IMR-90 (cell line): Measurements from ENCODE around the gene FHAD1. TPM values are rescaled to one million over a fixed set of nuclear protein-coding genes. Genes with fewer than 3 reads are reported as not detected.

Experiments
- ATAC-seq: fragments of 200-7000 bp; cut with Tn5 transposase; 2 replicates; pipeline ENCODE4 v1.9.1; 2020; ENCODE audit warnings: low read depth, mild to moderate bottlenecking, moderate library complexity
- BruUV-seq: library from RNA; stranded (reverse); fragments of 400-500 nt; replicated peaks from 2 replicates; lab custom pipeline; 2021; lab: Mats Ljungman, UMichigan
- CTCF ChIA-PET: fragments of 300-600 bp; formaldehyde crosslinking; extraction: SDS; loops from one replicate; lab custom pipeline; 2021; ENCODE audit warnings: antibody characterized with exemption; lab: Yijun Ruan, JAX
- POLR2A ChIA-PET: fragments of 300-600 bp; sonication (Branson Sonifier 250); formaldehyde crosslinking; loops from one replicate; lab custom pipeline; 2022; ENCODE audit warnings: antibody characterized with exemption; ENCODE audit not compliant: unreplicated experiment; lab: Charles Lee
- DNase-seq: peaks from one replicate; pipeline ENCODE4 v3.0.0; 2013
- H2AFZ ChIP-seq: replicated peaks from 2 replicates; pipeline ENCODE3; 2013; ENCODE audit warnings: low read length, mild to moderate bottlenecking; ENCODE audit not compliant: poor library complexity
- H2AK5ac ChIP-seq: 2 replicates; pipeline ENCODE4 v1.6.1; 2013; ENCODE audit warnings: low read depth, low read length, inconsistent platforms
- H2AK9ac ChIP-seq: replicated peaks from 2 replicates; pipeline ENCODE3; 2013; ENCODE audit warnings: mild to moderate bottlenecking, low read depth, low read length, moderate library complexity; ENCODE audit not compliant: poor library complexity
- H2BK120ac ChIP-seq: 2 replicates; pipeline ENCODE4 v1.6.1; 2013; ENCODE audit warnings: low read depth, low read length, inconsistent platforms
- H2BK15ac ChIP-seq: 3 replicates; pipeline ENCODE4 v1.6.1; 2013; ENCODE audit warnings: low read depth, low read length, inconsistent platforms
- H2BK20ac ChIP-seq: 2 replicates; pipeline ENCODE4 v1.6.1; 2013; ENCODE audit warnings: low read depth, mild to moderate bottlenecking, inconsistent platforms, low read length, moderate library complexity
- H2BK5ac ChIP-seq: 2 replicates; pipeline ENCODE4 v1.6.1; 2013; ENCODE audit warnings: mild to moderate bottlenecking, low read depth, low read length, inconsistent platforms; ENCODE audit not compliant: poor library complexity, severe bottlenecking
- H3K14ac ChIP-seq: replicated peaks from 2 replicates; pipeline ENCODE4 v1.6.1; 2013; ENCODE audit warnings: low read depth, low read length, inconsistent platforms
- H3K18ac ChIP-seq: 2 replicates; pipeline ENCODE4 v1.6.1; 2013; ENCODE audit warnings: low read depth, low read length, control low read depth
- H3K23ac ChIP-seq: 2 replicates; pipeline ENCODE4 v1.6.1; 2013; ENCODE audit warnings: low read depth, low read length, inconsistent platforms
- H3K27ac ChIP-seq: 2 replicates; pipeline ENCODE4 v1.5.1; 2013; ENCODE audit warnings: mild to moderate bottlenecking, control low read depth, low read length; ENCODE audit not compliant: insufficient read depth
- H3K27me3 ChIP-seq: 2 replicates; pipeline ENCODE4 v1.6.1; 2013; ENCODE audit warnings: low read length; ENCODE audit not compliant: control insufficient read depth, insufficient read depth
- H3K36me3 ChIP-seq: 2 replicates; pipeline ENCODE4 v1.6.1; 2013; ENCODE audit warnings: low read length, mixed read lengths; ENCODE audit not compliant: control insufficient read depth, insufficient read depth
- H3K4ac ChIP-seq: 2 replicates; pipeline ENCODE4 v1.6.1; 2013; ENCODE audit warnings: low read depth, low read length, inconsistent platforms
- H3K4me1 ChIP-seq: 2 replicates; pipeline ENCODE4 v1.6.1; 2013; ENCODE audit warnings: low read length, mixed read lengths; ENCODE audit not compliant: control insufficient read depth, insufficient read depth
- H3K4me2 ChIP-seq: 2 replicates; pipeline ENCODE4 v1.6.1; 2013; ENCODE audit warnings: low read depth, mild to moderate bottlenecking, control low read depth, low read length, moderate library complexity
- H3K4me3 ChIP-seq: 2 replicates; pipeline ENCODE4 v1.5.1; 2013; ENCODE audit warnings: low read depth, mild to moderate bottlenecking, control low read depth, low read length, moderate library complexity; ENCODE audit not compliant: insufficient read depth
- H3K56ac ChIP-seq: 2 replicates; pipeline ENCODE4 v1.6.1; 2013; ENCODE audit warnings: low read length, inconsistent platforms; ENCODE audit not compliant: insufficient read depth; ENCODE audit errors: extremely low read depth
- H3K79me1 ChIP-seq, 2 experiments: 2 replicates each; pipeline ENCODE4 v1.6.1; 2013; ENCODE audit warnings: low read length in 2 of 2, inconsistent platforms in 1 of 2, low read depth in 1 of 2
- H3K9ac ChIP-seq: 2 replicates; pipeline ENCODE4 v1.6.1; 2013; ENCODE audit warnings: low read depth, low read length, control low read depth
- H3K9me1 ChIP-seq: 2 replicates; pipeline ENCODE4 v1.6.1; 2013; ENCODE audit warnings: low read length, inconsistent platforms; ENCODE audit not compliant: insufficient read depth
- H3K9me3 ChIP-seq: 2 replicates; pipeline ENCODE4 v1.6.1; 2013; ENCODE audit warnings: low read length; ENCODE audit not compliant: control insufficient read depth, insufficient read depth
- H4K20me1 ChIP-seq: 2 replicates; pipeline ENCODE4 v1.6.1; 2013; ENCODE audit warnings: low read length, inconsistent platforms; ENCODE audit not compliant: insufficient read depth
- H4K5ac ChIP-seq: 2 replicates; pipeline ENCODE4 v1.6.1; 2013; ENCODE audit warnings: mild to moderate bottlenecking, low read depth, low read length, control low read depth
- H4K8ac ChIP-seq, 2 experiments: 2 replicates each; pipeline ENCODE4 v1.6.1; 2013; ENCODE audit warnings: low read depth in 2 of 2, low read length in 2 of 2, control low read depth in 1 of 2, inconsistent platforms in 1 of 2
- H4K91ac ChIP-seq: 2 replicates; pipeline ENCODE4 v1.6.1; 2013; ENCODE audit warnings: low read depth, low read length, inconsistent platforms; ENCODE audit not compliant: insufficient read depth
- FOS ChIP-seq: fragments of 150-350 bp; IDR thresholded peaks from 2 replicates; pipeline ENCODE4 v1.6.1; 2016; ENCODE audit warnings: low read depth, low read length
- RCOR1 ChIP-seq: IDR thresholded peaks from 2 replicates; pipeline ENCODE4 v1.6.1; 2012; ENCODE audit warnings: mild to moderate bottlenecking, low read length, improper control_type of control experiment; ENCODE audit not compliant: insufficient replicate concordance
- WGBS, 2 experiments: methylation state at CpG; one replicate each; pipeline versions ENCODE4 v1.1.5 to v1.1.7; 2013; ENCODE audit warnings: missing lambda C conversion rate in 2 of 2; ENCODE audit not compliant: insufficient read length in 1 of 2; ENCODE audit errors: extremely low coverage in 2 of 2; 5-methylcytosine and 5-hydroxymethylcytosine counted together
- dilution Hi-C: fragments of 300-500 bp; cut with HindIII; formaldehyde crosslinking; loops from one replicate; pipeline ENCODE4 v1.14.3; 2018; ENCODE audit warnings: low sequenced_read_pairs; ENCODE audit not compliant: unreplicated experiment
- in situ Hi-C: fragments of 300-500 bp; cut with MboI; formaldehyde crosslinking; loops from 3 replicates; pipeline ENCODE4 v1.14.3; 2019; ENCODE audit warnings: low sequenced_read_pairs, inconsistent platforms, mixed read lengths
- intact Hi-C: fragments of 100-400 bp; cut with micrococcal nuclease; formaldehyde crosslinking; loops from 2 replicates; pipeline ENCODE4 v1.10.0; 2022
- polyA plus RNA-seq, 3 experiments: library from polyadenylated mRNA; depleted of rRNA; stranded (reverse); fragments of >200 nt; gene quantifications; 2 replicates each; pipeline ENCODE4 v1.2.3, GENCODE V29; 2012; ENCODE audit warnings: low replicate concordance in 1 of 3
- total RNA-seq: library from RNA; depleted of rRNA; stranded (reverse); fragments of >200 nt; gene quantifications from 2 replicates; pipeline ENCODE4 v1.2.3, GENCODE V29; 2012
- TF ChIP-seq, protein P1 (sequence below): fragments of 150-350 bp; IDR thresholded peaks from 2 replicates; pipeline ENCODE4 v1.6.1; 2017; ENCODE audit warnings: mild to moderate bottlenecking, antibody characterized with exemption, low read length, low read depth

FHAD1 gene
- total and polyA plus RNA-seq, 2 of the 4 experiments (the other 2 are of a cell fraction): not detected

GRCh38 chr1:15236321-15236721, 10.7 kb upstream of the FHAD1 start:
- Histone ChIP-seq H3K36me3 (no peaks in the 10 kb centered on the region), H2BK20ac (no peak overlapping the region), H3K27ac (no peak overlapping the region), H3K4me2 (no peak overlapping the region), H3K79me1 (no peaks in the 10 kb centered on the region), H2BK5ac (no peak overlapping the region), H2AFZ (no peak overlapping the region), H3K4me1 (no peaks in the 10 kb centered on the region), H3K56ac (no peak overlapping the region), H3K9ac (no peak overlapping the region), H3K4me3 (no peak overlapping the region), H4K5ac (no peak overlapping the region), H2AK9ac (no peak overlapping the region), H2BK15ac (no peak overlapping the region), H4K20me1 (no peaks in the 10 kb centered on the region), H2BK120ac (no peak overlapping the region), H3K9me3 (no peaks in the 10 kb centered on the region), H4K8ac (0 out of 4 replicates have a peak overlapping the region, but pooled peaks of 1 of the 2 experiments have one; percentile 23), H3K23ac (no peak overlapping the region), H4K91ac (no peak overlapping the region), H3K4ac (no peak overlapping the region), H3K9me1 (no peaks in the 10 kb centered on the region), H2AK5ac (no peak overlapping the region), H3K14ac (no peak overlapping the region; the same call in 1 of the 2 replicates), H3K27me3 (no peaks in the 10 kb centered on the region), H3K18ac (no peak overlapping the region)
- ChIA-PET POLR2A (no interaction called here), CTCF (interaction anchor here (0.9 kb wide), 1 partner anchor 76 kb away, joined by 4 read pairs; no protein-coding TSS in a partner anchor)
- WGBS, 2 experiments: 67% methylated on average over 2 of the region's 5 CpGs; no CpG with 5 or more reads in 1 of the 2 experiments
- DNase-seq (no peak), ATAC-seq (peak; percentile 27; the same call in 1 of the 2 replicates)
- TF ChIP-seq FOS: no peak
- TF ChIP-seq RCOR1: no peak
- TF ChIP-seq, protein P1, sequence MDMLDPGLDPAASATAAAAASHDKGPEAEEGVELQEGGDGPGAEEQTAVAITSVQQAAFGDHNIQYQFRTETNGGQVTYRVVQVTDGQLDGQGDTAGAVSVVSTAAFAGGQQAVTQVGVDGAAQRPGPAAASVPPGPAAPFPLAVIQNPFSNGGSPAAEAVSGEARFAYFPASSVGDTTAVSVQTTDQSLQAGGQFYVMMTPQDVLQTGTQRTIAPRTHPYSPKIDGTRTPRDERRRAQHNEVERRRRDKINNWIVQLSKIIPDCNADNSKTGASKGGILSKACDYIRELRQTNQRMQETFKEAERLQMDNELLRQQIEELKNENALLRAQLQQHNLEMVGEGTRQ: peak; percentile 77
- dilution Hi-C loops: no loop called here
- BruUV-seq: no TSS peak
- in situ Hi-C loops: no loop called here
- intact Hi-C loops: no loop called here
